HFFc6 (cell line): Measurements from ENCODE around the gene ZNF17. TPM values are rescaled to one million over a fixed set of nuclear protein-coding genes. Genes with fewer than 3 reads are reported as not detected.
"Not testable (repeated sequence)": the region's sequence is repeated elsewhere in the genome, so short reads cannot be mapped to it uniquely, and the experiment has no call there.

Source experiments
- DNase-seq: peaks from one replicate; pipeline ENCODE4 v3.0.0-alpha.2; 2018
- H3K27ac Mint-ChIP-seq: 2 replicates; pipeline ENCODE4 v1.8.0; 2020; ENCODE audit warnings: mild to moderate bottlenecking, mixed read lengths
- H3K27me3 Mint-ChIP-seq: 2 replicates; pipeline ENCODE4 v1.8.0; 2021; ENCODE audit warnings: mild to moderate bottlenecking, moderate library complexity, mixed read lengths; ENCODE audit not compliant: insufficient read depth
- H3K36me3 Mint-ChIP-seq: 2 replicates; pipeline ENCODE4 v1.8.0; 2021; ENCODE audit warnings: low read depth, mixed read lengths
- H3K4me1 Mint-ChIP-seq: 2 replicates; pipeline ENCODE4 v1.8.0; 2020; ENCODE audit warnings: low read depth, mixed read lengths
- H3K4me3 Mint-ChIP-seq: 2 replicates; pipeline ENCODE4 v1.8.0; 2020; ENCODE audit warnings: mild to moderate bottlenecking, moderate library complexity, mixed read lengths
- H3K9me3 Mint-ChIP-seq: 2 replicates; pipeline ENCODE4 v1.8.0; 2020; ENCODE audit warnings: mild to moderate bottlenecking, mixed read lengths
- total RNA-seq, 6 experiments: library from RNA; stranded (reverse); fragmentation: NEBNext Ultra II Directional; extraction: Animal tissue kit (Norgen Biotek cat#: 25700); gene quantifications; 2 replicates in 1 of 6; 3 replicates in 5 of 6; pipeline ENCODE4 v1.2.3, GENCODE V29; 2021
- TF ChIP-seq, protein P1 (sequence below): fragments of 200-600 bp; sonication (generic); IDR thresholded peaks from 2 replicates; pipeline ENCODE4 v1.5.0; 2021; ENCODE audit warnings: antibody characterized with exemption, mild to moderate bottlenecking

The ZNF17 gene
- total RNA-seq, 6 experiments from 2014 or later = 6.4 to 8.1 (median 7.0) TPM

GRCh38 chr19:57374179-57374578 lies 36.8 kb upstream of the ZNF17 start:
- DNase-seq = no peak

GRCh38 chr19:57374647-57375046 lies 36.3 kb upstream of the ZNF17 start:
- Mint-ChIP-seq H3K9me3 (peaks cover 69% of the 10 kb centered on the region), H3K36me3 (peaks cover 98% of the 10 kb centered on the region)
- not testable (repeated sequence) for H3K27ac Mint-ChIP-seq, DNase-seq, H3K4me3 Mint-ChIP-seq, H3K4me1 Mint-ChIP-seq, H3K27me3 Mint-ChIP-seq

More at GRCh38 chr19:57374179-57374578, 36.8 kb upstream of the ZNF17 start:
- H3K36me3 Mint-ChIP-seq = peaks cover 97% of the 10 kb centered on the region
- TF ChIP-seq, protein P1, sequence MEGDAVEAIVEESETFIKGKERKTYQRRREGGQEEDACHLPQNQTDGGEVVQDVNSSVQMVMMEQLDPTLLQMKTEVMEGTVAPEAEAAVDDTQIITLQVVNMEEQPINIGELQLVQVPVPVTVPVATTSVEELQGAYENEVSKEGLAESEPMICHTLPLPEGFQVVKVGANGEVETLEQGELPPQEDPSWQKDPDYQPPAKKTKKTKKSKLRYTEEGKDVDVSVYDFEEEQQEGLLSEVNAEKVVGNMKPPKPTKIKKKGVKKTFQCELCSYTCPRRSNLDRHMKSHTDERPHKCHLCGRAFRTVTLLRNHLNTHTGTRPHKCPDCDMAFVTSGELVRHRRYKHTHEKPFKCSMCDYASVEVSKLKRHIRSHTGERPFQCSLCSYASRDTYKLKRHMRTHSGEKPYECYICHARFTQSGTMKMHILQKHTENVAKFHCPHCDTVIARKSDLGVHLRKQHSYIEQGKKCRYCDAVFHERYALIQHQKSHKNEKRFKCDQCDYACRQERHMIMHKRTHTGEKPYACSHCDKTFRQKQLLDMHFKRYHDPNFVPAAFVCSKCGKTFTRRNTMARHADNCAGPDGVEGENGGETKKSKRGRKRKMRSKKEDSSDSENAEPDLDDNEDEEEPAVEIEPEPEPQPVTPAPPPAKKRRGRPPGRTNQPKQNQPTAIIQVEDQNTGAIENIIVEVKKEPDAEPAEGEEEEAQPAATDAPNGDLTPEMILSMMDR = no peak
- no peak overlapping the region for H3K4me3 Mint-ChIP-seq
- H3K9me3 Mint-ChIP-seq = peaks cover 64% of the 10 kb centered on the region
- no peaks in the 10 kb centered on the region for H3K4me1 Mint-ChIP-seq
- no peak overlapping the region for H3K27ac Mint-ChIP-seq
- H3K27me3 Mint-ChIP-seq = peaks cover 2% of the 10 kb centered on the region; the same call in 1 of the 2 replicates

GRCh38 chr19:57376151-57376550 lies 34.8 kb upstream of the ZNF17 start:
- no peaks in the 10 kb centered on the region for H3K27me3 Mint-ChIP-seq
- no peak overlapping the region for H3K27ac Mint-ChIP-seq
- H3K4me1 Mint-ChIP-seq = no peaks in the 10 kb centered on the region
- no peak for DNase-seq
- H3K4me3 Mint-ChIP-seq = no peak overlapping the region
- peaks cover 75% of the 10 kb centered on the region for H3K9me3 Mint-ChIP-seq
- TF ChIP-seq, protein P1 = no peak
- H3K36me3 Mint-ChIP-seq = peaks cover 94% of the 10 kb centered on the region

- H3K4me3 Mint-ChIP-seq = no peak overlapping the region
- DNase-seq = no peak
- TF ChIP-seq, protein P1 = no peak
- H3K36me3 Mint-ChIP-seq = peaks cover 79% of the 10 kb centered on the region
- peaks cover 75% of the 10 kb centered on the region for H3K9me3 Mint-ChIP-seq
- H3K27me3 Mint-ChIP-seq = no peaks in the 10 kb centered on the region
- H3K27ac Mint-ChIP-seq = no peak overlapping the region
- no peaks in the 10 kb centered on the region for H3K4me1 Mint-ChIP-seq
These were observed 33.3 kb upstream of the ZNF17 start for GRCh38 chr19:57377498-57378146.

GRCh38 chr19:57380923-57381322 lies 30.0 kb upstream of the ZNF17 start:
- no peaks in the 10 kb centered on the region for H3K27me3 Mint-ChIP-seq
- no peak overlapping the region for H3K4me3 Mint-ChIP-seq
- peaks cover 46% of the 10 kb centered on the region for H3K36me3 Mint-ChIP-seq
- no peak overlapping the region for H3K27ac Mint-ChIP-seq
- no peak for DNase-seq
- TF ChIP-seq, protein P1 = no peak
- H3K4me1 Mint-ChIP-seq = no peaks in the 10 kb centered on the region
- H3K9me3 Mint-ChIP-seq = peaks cover 44% of the 10 kb centered on the region

GRCh38 chr19:57382806-57383488 lies 28.0 kb upstream of the ZNF17 start:
- peaks cover 24% of the 10 kb centered on the region for H3K9me3 Mint-ChIP-seq
- no peaks in the 10 kb centered on the region for H3K4me1 Mint-ChIP-seq
- no peak overlapping the region for H3K4me3 Mint-ChIP-seq
- no peak overlapping the region for H3K27ac Mint-ChIP-seq
- TF ChIP-seq, protein P1 = no peak
- H3K36me3 Mint-ChIP-seq = peaks cover 26% of the 10 kb centered on the region
- H3K27me3 Mint-ChIP-seq = no peaks in the 10 kb centered on the region
- no peak for DNase-seq
